Measurements from ENCODE around the gene STAB1. TPM values are rescaled to one million over a fixed set of nuclear protein-coding genes. Genes with fewer than 3 reads are reported as not detected.

The STAB1 gene
- total and polyA plus RNA-seq, 2 of the 13 experiments (the other 11 are each of a cell fraction or from before 2014, with no cell fraction given), result 0.09 to 0.34 TPM

DNA sequence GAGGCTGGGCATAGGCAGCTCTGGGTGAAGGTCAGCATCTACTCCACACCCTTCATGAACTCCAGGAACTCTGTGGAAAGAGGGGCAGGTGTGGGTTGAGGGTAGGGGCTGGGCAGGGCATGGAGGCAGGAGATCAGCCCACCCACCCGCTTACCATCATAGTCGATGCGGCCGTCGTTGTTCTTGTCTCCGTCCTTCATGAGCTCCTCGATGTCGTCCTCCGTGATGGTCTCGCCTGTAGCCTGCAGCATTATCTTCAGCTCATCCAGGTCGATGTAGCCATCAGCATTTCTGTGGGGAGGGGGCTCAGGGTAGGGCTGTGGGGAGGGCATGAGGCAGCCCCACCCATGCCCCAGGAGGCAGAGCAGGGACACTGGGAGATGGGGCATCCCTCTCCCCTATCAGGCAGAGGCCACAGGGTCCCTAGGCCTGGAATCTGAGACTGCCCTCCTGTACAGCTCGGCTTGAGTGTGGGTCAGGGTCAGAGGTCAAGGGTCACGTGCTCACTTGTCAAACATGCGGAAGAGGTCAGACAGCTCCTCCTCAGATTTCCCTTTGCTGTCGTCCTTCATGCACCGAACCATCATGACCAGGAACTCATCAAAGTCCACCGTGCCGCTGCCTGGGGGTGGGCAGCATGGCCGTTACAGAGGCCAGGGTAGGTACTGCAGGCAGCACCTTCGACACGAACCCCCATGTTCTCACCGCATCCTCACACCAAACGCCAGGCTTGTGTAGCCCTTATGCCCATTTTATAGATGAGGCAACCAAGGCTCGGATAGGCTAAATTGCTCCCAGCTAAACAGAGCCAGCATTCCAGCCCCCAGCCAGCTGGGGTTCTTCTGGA is 43.7 kb upstream of the STAB1 start (continued):
- TF ChIP-seq U2AF2 (IDR thresholded peaks at IDR 0.05; ENCODE audit: low read depth, low read length) (no peak), ZNF383 (CRISPR knock-in tag; IDR thresholded peaks at IDR 0.05; ENCODE audit: borderline replicate concordance) (no peak), MEIS2 (CRISPR knock-in tag; IDR thresholded peaks at IDR 0.05) (peak; percentile 64; the same call in 1 of the 2 replicates), ZFP90 (CRISPR knock-in tag; IDR thresholded peaks at IDR 0.05; ENCODE audit: borderline replicate concordance) (no peak), ZNF709 (CRISPR knock-in tag; IDR thresholded peaks at IDR 0.05) (no peak), ZNF598 (CRISPR knock-in tag; IDR thresholded peaks at IDR 0.05; ENCODE audit: borderline replicate concordance) (no peak), ZNF614 (CRISPR knock-in tag; IDR thresholded peaks at IDR 0.05; ENCODE audit: borderline replicate concordance) (no peak), KDM5B (CRISPR knock-in tag; IDR thresholded peaks at IDR 0.05; ENCODE audit: borderline replicate concordance) (no peak), CHD4 (IDR thresholded peaks at IDR 0.05; ENCODE audit: borderline replicate concordance, low read length) (peak; percentile 71; the same call in 1 of the 2 replicates), ZNF180 (CRISPR knock-in tag; IDR thresholded peaks at IDR 0.05; ENCODE audit: borderline replicate concordance, low read depth) (no peak)
- TF ChIP-seq, protein P1, sequence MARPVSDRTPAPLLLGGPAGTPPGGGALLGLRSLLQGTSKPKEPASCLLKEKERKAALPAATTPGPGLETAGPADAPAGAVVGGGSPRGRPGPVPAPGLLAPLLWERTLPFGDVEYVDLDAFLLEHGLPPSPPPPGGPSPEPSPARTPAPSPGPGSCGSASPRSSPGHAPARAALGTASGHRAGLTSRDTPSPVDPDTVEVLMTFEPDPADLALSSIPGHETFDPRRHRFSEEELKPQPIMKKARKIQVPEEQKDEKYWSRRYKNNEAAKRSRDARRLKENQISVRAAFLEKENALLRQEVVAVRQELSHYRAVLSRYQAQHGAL (CRISPR knock-in tag; IDR thresholded peaks at IDR 0.05; ENCODE audit: not compliant biosample characterization), result no peak
- TF ChIP-seq, protein P2, sequence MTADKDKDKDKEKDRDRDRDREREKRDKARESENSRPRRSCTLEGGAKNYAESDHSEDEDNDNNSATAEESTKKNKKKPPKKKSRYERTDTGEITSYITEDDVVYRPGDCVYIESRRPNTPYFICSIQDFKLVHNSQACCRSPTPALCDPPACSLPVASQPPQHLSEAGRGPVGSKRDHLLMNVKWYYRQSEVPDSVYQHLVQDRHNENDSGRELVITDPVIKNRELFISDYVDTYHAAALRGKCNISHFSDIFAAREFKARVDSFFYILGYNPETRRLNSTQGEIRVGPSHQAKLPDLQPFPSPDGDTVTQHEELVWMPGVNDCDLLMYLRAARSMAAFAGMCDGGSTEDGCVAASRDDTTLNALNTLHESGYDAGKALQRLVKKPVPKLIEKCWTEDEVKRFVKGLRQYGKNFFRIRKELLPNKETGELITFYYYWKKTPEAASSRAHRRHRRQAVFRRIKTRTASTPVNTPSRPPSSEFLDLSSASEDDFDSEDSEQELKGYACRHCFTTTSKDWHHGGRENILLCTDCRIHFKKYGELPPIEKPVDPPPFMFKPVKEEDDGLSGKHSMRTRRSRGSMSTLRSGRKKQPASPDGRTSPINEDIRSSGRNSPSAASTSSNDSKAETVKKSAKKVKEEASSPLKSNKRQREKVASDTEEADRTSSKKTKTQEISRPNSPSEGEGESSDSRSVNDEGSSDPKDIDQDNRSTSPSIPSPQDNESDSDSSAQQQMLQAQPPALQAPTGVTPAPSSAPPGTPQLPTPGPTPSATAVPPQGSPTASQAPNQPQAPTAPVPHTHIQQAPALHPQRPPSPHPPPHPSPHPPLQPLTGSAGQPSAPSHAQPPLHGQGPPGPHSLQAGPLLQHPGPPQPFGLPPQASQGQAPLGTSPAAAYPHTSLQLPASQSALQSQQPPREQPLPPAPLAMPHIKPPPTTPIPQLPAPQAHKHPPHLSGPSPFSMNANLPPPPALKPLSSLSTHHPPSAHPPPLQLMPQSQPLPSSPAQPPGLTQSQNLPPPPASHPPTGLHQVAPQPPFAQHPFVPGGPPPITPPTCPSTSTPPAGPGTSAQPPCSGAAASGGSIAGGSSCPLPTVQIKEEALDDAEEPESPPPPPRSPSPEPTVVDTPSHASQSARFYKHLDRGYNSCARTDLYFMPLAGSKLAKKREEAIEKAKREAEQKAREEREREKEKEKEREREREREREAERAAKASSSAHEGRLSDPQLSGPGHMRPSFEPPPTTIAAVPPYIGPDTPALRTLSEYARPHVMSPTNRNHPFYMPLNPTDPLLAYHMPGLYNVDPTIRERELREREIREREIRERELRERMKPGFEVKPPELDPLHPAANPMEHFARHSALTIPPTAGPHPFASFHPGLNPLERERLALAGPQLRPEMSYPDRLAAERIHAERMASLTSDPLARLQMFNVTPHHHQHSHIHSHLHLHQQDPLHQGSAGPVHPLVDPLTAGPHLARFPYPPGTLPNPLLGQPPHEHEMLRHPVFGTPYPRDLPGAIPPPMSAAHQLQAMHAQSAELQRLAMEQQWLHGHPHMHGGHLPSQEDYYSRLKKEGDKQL (CRISPR knock-in tag; IDR thresholded peaks at IDR 0.05; ENCODE audit: low read depth), result no peak
- TF ChIP-seq, protein P3, sequence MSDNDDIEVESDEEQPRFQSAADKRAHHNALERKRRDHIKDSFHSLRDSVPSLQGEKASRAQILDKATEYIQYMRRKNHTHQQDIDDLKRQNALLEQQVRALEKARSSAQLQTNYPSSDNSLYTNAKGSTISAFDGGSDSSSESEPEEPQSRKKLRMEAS (IDR thresholded peaks at IDR 0.05), result peak; percentile 77
- TF ChIP-seq, protein P4, sequence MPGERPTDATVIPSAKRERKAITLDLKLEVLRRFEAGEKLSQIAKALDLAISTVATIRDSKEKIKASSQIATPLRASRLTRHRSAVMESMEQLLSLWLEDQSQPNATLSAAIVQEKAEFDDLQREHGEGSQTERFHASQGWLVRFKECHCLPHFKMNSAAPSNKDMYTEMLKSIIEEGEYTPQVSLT (CRISPR knock-in tag; IDR thresholded peaks at IDR 0.05; ENCODE audit: borderline replicate concordance, low read depth), result no peak
- TF ChIP-seq, protein P5, sequence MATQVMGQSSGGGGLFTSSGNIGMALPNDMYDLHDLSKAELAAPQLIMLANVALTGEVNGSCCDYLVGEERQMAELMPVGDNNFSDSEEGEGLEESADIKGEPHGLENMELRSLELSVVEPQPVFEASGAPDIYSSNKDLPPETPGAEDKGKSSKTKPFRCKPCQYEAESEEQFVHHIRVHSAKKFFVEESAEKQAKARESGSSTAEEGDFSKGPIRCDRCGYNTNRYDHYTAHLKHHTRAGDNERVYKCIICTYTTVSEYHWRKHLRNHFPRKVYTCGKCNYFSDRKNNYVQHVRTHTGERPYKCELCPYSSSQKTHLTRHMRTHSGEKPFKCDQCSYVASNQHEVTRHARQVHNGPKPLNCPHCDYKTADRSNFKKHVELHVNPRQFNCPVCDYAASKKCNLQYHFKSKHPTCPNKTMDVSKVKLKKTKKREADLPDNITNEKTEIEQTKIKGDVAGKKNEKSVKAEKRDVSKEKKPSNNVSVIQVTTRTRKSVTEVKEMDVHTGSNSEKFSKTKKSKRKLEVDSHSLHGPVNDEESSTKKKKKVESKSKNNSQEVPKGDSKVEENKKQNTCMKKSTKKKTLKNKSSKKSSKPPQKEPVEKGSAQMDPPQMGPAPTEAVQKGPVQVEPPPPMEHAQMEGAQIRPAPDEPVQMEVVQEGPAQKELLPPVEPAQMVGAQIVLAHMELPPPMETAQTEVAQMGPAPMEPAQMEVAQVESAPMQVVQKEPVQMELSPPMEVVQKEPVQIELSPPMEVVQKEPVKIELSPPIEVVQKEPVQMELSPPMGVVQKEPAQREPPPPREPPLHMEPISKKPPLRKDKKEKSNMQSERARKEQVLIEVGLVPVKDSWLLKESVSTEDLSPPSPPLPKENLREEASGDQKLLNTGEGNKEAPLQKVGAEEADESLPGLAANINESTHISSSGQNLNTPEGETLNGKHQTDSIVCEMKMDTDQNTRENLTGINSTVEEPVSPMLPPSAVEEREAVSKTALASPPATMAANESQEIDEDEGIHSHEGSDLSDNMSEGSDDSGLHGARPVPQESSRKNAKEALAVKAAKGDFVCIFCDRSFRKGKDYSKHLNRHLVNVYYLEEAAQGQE (IDR thresholded peaks at IDR 0.05; ENCODE audit: borderline replicate concordance in 1 of 2, low read depth in 1 of 2, low read length in 2 of 2), result no peak

All from HepG2 (cell line).